GM21360 (cell line): ENCODE data around the gene UXS1.
"Not testable (repeated sequence)": the region's sequence is repeated elsewhere in the genome, so short reads cannot be mapped to it uniquely, and the experiment has no call there.

Source experiments
- ATAC-seq: cut with Tn5 transposase; IDR thresholded peaks from one replicate; pipeline ENCODE4 v1.9.1; 2021; ENCODE audit warnings: mild to moderate bottlenecking, moderate library complexity; ENCODE audit not compliant: unreplicated experiment

UXS1 gene

GRCh38 chr2:106137731-106138521 lies 56.2 kb downstream of the UXS1 start:
- ATAC-seq: no peak

- not testable (repeated sequence) for ATAC-seq
Observed at GRCh38 chr2:106131192-106131591, 62.9 kb downstream of the UXS1 start.

GRCh38 chr2:106130251-106130998 lies 63.7 kb downstream of the UXS1 start:
- no peak for ATAC-seq

- no peak for ATAC-seq
Observed at GRCh38 chr2:106129592-106129991, 64.5 kb downstream of the UXS1 start.

GRCh38 chr2:106129150-106129549 lies 65.0 kb downstream of the UXS1 start:
- no peak for ATAC-seq

GRCh38 chr2:106127776-106128268 lies 66.3 kb downstream of the UXS1 start:
- no peak for ATAC-seq

GRCh38 chr2:106127282-106127771 lies 66.8 kb downstream of the UXS1 start:
- ATAC-seq: no peak

GRCh38 chr2:106126705-106127281 lies 67.3 kb downstream of the UXS1 start:
- ATAC-seq: no peak

GRCh38 chr2:106126295-106126694 lies 67.8 kb downstream of the UXS1 start:
- ATAC-seq: no peak

GRCh38 chr2:106124905-106125549 lies 69.1 kb downstream of the UXS1 start:
- ATAC-seq: no peak

- no peak for ATAC-seq
Observed at GRCh38 chr2:106124106-106124756, 69.9 kb downstream of the UXS1 start.

GRCh38 chr2:106122157-106122556 lies 71.9 kb downstream of the UXS1 start:
- ATAC-seq: no peak

- ATAC-seq: no peak
Observed at GRCh38 chr2:106120432-106120831, 73.7 kb downstream of the UXS1 start.

- no peak for ATAC-seq
Observed at GRCh38 chr2:106119074-106119473, 75.0 kb downstream of the UXS1 start.

GRCh38 chr2:106117882-106118684 lies 76.0 kb downstream of the UXS1 start:
- ATAC-seq: no peak

GRCh38 chr2:106117347-106117746 lies 76.8 kb downstream of the UXS1 start:
- no peak for ATAC-seq

GRCh38 chr2:106116248-106116647 lies 77.9 kb downstream of the UXS1 start:
- no peak for ATAC-seq

- no peak for ATAC-seq
Observed at GRCh38 chr2:106115665-106116064, 78.4 kb downstream of the UXS1 start.

GRCh38 chr2:106115250-106115649 lies 78.9 kb downstream of the UXS1 start:
- peak; percentile 59 for ATAC-seq

- ATAC-seq: no peak
Observed at GRCh38 chr2:106114166-106114565, 79.9 kb downstream of the UXS1 start.
